Measurements from ENCODE around the gene HOXA10.

The HOXA10 gene

GRCh38 chr7:27173956-27174873 is at the start of gene HOXA10:
TSS of gene HOXA10 (minus strand) at chr7:27174320. CDS start at chr7:27174306, 14 bp downstream.
- peak; percentile 50 for DNase-seq

GRCh38 chr7:27221201-27221797 is 47.2 kb upstream of the HOXA10 start:
- DNase-seq = no peak

GRCh38 chr7:27220440-27220955 is 46.4 kb upstream of the HOXA10 start:
- DNase-seq = no peak

- DNase-seq = no peak
These were observed 45.7 kb upstream of the HOXA10 start for GRCh38 chr7:27219821-27220220.

GRCh38 chr7:27217951-27218350 is 43.8 kb upstream of the HOXA10 start:
- DNase-seq = no peak

GRCh38 chr7:27215356-27215755 is 41.2 kb upstream of the HOXA10 start:
- DNase-seq = no peak

GRCh38 chr7:27214239-27214950 is 40.3 kb upstream of the HOXA10 start:
- DNase-seq = no peak

GRCh38 chr7:27213433-27214238 is 39.5 kb upstream of the HOXA10 start:
- no peak for DNase-seq

GRCh38 chr7:27212497-27213432 is 38.6 kb upstream of the HOXA10 start:
- no peak for DNase-seq

- DNase-seq = no peak
These were observed 37.7 kb upstream of the HOXA10 start for GRCh38 chr7:27211764-27212204.

- DNase-seq = no peak
These were observed 36.9 kb upstream of the HOXA10 start for GRCh38 chr7:27211084-27211446.

- DNase-seq = peak; percentile 76
These were observed 36.4 kb upstream of the HOXA10 start for GRCh38 chr7:27210441-27211083.

GRCh38 chr7:27209933-27210440 is 35.9 kb upstream of the HOXA10 start:
- DNase-seq = no peak

GRCh38 chr7:27208998-27209397 is 34.9 kb upstream of the HOXA10 start:
- DNase-seq = no peak

GRCh38 chr7:27207348-27207985 is 33.3 kb upstream of the HOXA10 start:
- no peak for DNase-seq

- DNase-seq = no peak
These were observed 31.5 kb upstream of the HOXA10 start for GRCh38 chr7:27205325-27206280.

GRCh38 chr7:27204851-27205322 is 30.8 kb upstream of the HOXA10 start:
- DNase-seq = no peak

- no peak for DNase-seq
These were observed 30.0 kb upstream of the HOXA10 start for GRCh38 chr7:27203964-27204594.
